HepG2 (cell line): ENCODE data around the gene PMEL. TPM values are rescaled to one million over a fixed set of nuclear protein-coding genes. Genes with fewer than 3 reads are reported as not detected.
A peak's percentile ranks its signal among the peaks of the same experiment; 100 is the strongest.

ENCODE experiments used
- ATAC-seq: fragments of 200-7000 bp; cut with Tn5 transposase; 3 replicates; pipeline ENCODE4 v1.9.1; 2020; ENCODE audit warnings: mild to moderate bottlenecking, moderate library complexity
- BruUV-seq: library from RNA; stranded (reverse); fragments of 400-500 nt; replicated peaks from 2 replicates; lab custom pipeline; 2021; lab: Mats Ljungman, UMichigan
- CTCF ChIA-PET: fragments of 300-600 bp; formaldehyde crosslinking; extraction: SDS; loops from one replicate; lab custom pipeline; 2021; ENCODE audit warnings: low total read pairs, inconsistent platforms, low intra/inter-chr PET ratio; lab: Yijun Ruan, JAX
- POLR2A ChIA-PET: fragments of 350-600 bp; sonication (Branson Sonifier 250); formaldehyde crosslinking; loops from one replicate; lab custom pipeline; 2020; ENCODE audit warnings: antibody characterized with exemption, inconsistent platforms; lab: Yijun Ruan, JAX
- DNase-seq: peaks from one replicate; pipeline ENCODE4 v3.0.0-alpha.2; 2015; ENCODE audit warnings: low spot score
- FAIRE-seq: peaks from 3 replicates; lab custom pipeline; 2011; peaks lifted over from hg19 to GRCh38; lab: Jason Lieb, UNC
- H2AFZ ChIP-seq: one replicate; pipeline ENCODE4 v1.6.1; 2011; ENCODE audit warnings: low read length, inconsistent platforms
- H3K27ac ChIP-seq: fragments of 300-600 bp; 3 replicates; pipeline ENCODE4 v1.8.0; 2011; ENCODE audit warnings: mixed run types, mild to moderate bottlenecking, mixed read lengths, low read length, inconsistent platforms; ENCODE audit not compliant: insufficient read depth; ENCODE audit errors: extremely low read length
- H3K27me3 ChIP-seq, 2 experiments: fragments of 200-600 bp in 1 of 2; 2 replicates in 1 of 2; 3 replicates in 1 of 2; pipeline versions ENCODE4 v1.6.0 to v1.8.0; 2011; ENCODE audit warnings: low read length in 2 of 2, mild to moderate bottlenecking in 2 of 2, moderate library complexity in 2 of 2, inconsistent platforms in 1 of 2; ENCODE audit not compliant: insufficient read depth in 2 of 2, control insufficient read depth in 1 of 2
- H3K36me3 ChIP-seq, 2 experiments: fragments of 200-600 bp in 1 of 2; replicated peaks in 1 of 2; 2 replicates in 1 of 2; 3 replicates in 1 of 2; pipeline versions ENCODE4 v1.5.1 to v1.8.0; 2011; ENCODE audit warnings: low read length in 2 of 2, inconsistent platforms in 1 of 2; ENCODE audit not compliant: insufficient read depth in 2 of 2, control insufficient read depth in 1 of 2
- H3K4me1 ChIP-seq: 2 replicates; pipeline ENCODE4 v1.5.1; 2012; ENCODE audit warnings: low read length, inconsistent platforms; ENCODE audit not compliant: insufficient read depth
- H3K4me2 ChIP-seq: 2 replicates; pipeline ENCODE4 v1.6.0; 2011; ENCODE audit warnings: low read depth, low read length, inconsistent platforms
- H3K4me3 ChIP-seq, 3 experiments: fragments of 200-600 bp in 1 of 3; sonication (generic), shearing (Covaris generic) in 1 of 3; replicated peaks in 1 of 3; 2 replicates each; pipeline ENCODE4 v1.5.1; 2011 to 2016; ENCODE audit warnings: low read length in 3 of 3, inconsistent platforms in 2 of 3, low read depth in 2 of 3, mild to moderate bottlenecking in 2 of 3, control low read depth in 1 of 3, mixed read lengths in 1 of 3; ENCODE audit not compliant: insufficient read depth in 1 of 3
- H3K79me2 ChIP-seq: one replicate; pipeline ENCODE4 v1.6.1; 2011; ENCODE audit warnings: low read length, inconsistent platforms; ENCODE audit not compliant: insufficient read depth
- H3K9ac ChIP-seq: 2 replicates; pipeline ENCODE4 v1.6.0; 2011; ENCODE audit warnings: mild to moderate bottlenecking, low read depth, low read length, inconsistent platforms; ENCODE audit not compliant: insufficient read depth
- H3K9me3 ChIP-seq: 2 replicates; pipeline ENCODE4 v1.5.1; 2012; ENCODE audit warnings: mild to moderate bottlenecking, low read length
- H4K20me1 ChIP-seq: 2 replicates; pipeline ENCODE4 v1.6.0; 2011; ENCODE audit warnings: inconsistent platforms, mild to moderate bottlenecking, low read length, moderate library complexity; ENCODE audit not compliant: insufficient read depth
- CBX5 ChIP-seq: sonication (generic); formaldehyde crosslinking; IDR thresholded peaks from 2 replicates; pipeline ENCODE4 v1.4.0; 2020; ENCODE audit warnings: missing genetic modification reagents, borderline replicate concordance
- CHD4 ChIP-seq: fragments of 200-600 bp; sonication (generic); IDR thresholded peaks from 2 replicates; pipeline ENCODE4 v1.7.0; 2017; ENCODE audit warnings: mild to moderate bottlenecking, low read length, borderline replicate concordance
- ELF4 ChIP-seq: sonication (generic); formaldehyde crosslinking; IDR thresholded peaks from 2 replicates; pipeline ENCODE4 v1.5.0; 2020; ENCODE audit warnings: missing genetic modification reagents, mild to moderate bottlenecking, moderate library complexity, borderline replicate concordance
- ERF ChIP-seq: IDR thresholded peaks from 2 replicates; pipeline ENCODE4 v1.6.1; 2018; ENCODE audit warnings: missing biosample characterization, missing genetic modification reagents
- GABPB1 ChIP-seq: IDR thresholded peaks from 2 replicates; pipeline ENCODE4 v1.6.1; 2016; ENCODE audit warnings: mild to moderate bottlenecking, missing genetic modification reagents, moderate library complexity, missing compliant biosample characterization
- HMGXB3 ChIP-seq: sonication (generic); formaldehyde crosslinking; IDR thresholded peaks from 2 replicates; pipeline ENCODE4 v1.4.0; 2020; ENCODE audit warnings: missing genetic modification reagents, borderline replicate concordance
- HOXA3 ChIP-seq: sonication (generic); formaldehyde crosslinking; IDR thresholded peaks from 2 replicates; pipeline ENCODE4 v1.5.0; 2020; ENCODE audit warnings: missing genetic modification reagents
- KLF9 ChIP-seq: IDR thresholded peaks from 2 replicates; pipeline ENCODE4 v1.6.1; 2016; ENCODE audit warnings: low read depth
- MYC ChIP-seq: sonication (generic); formaldehyde crosslinking; IDR thresholded peaks from 2 replicates; pipeline ENCODE4 v1.9.0; 2021; ENCODE audit warnings: missing genetic modification reagents, borderline replicate concordance
- NFE2L2 ChIP-seq: fragments of 150-350 bp; IDR thresholded peaks from 2 replicates; pipeline ENCODE4 v1.6.1; 2014; ENCODE audit warnings: low read length
- SNAPC2 ChIP-seq: sonication (generic); formaldehyde crosslinking; IDR thresholded peaks from 2 replicates; pipeline ENCODE4 v1.8.1; 2022; ENCODE audit warnings: mild to moderate bottlenecking, missing genetic modification reagents
- SPEN ChIP-seq: sonication (generic); formaldehyde crosslinking; IDR thresholded peaks from 2 replicates; pipeline ENCODE4 v1.5.1; 2020; ENCODE audit warnings: low read depth, mild to moderate bottlenecking, missing genetic modification reagents
- THRA ChIP-seq: sonication (generic); formaldehyde crosslinking; IDR thresholded peaks from 2 replicates; pipeline ENCODE4 v1.4.0; 2020; ENCODE audit warnings: missing genetic modification reagents, borderline replicate concordance
- ZFP36 ChIP-seq: fragments of 150-350 bp; IDR thresholded peaks from 2 replicates; pipeline ENCODE4 v1.6.1; 2018; ENCODE audit warnings: borderline replicate concordance, low read length, low read depth; ENCODE audit not compliant: partially characterized antibody
- ZNF3 ChIP-seq: IDR thresholded peaks from 2 replicates; pipeline ENCODE4 v1.7.0; 2017; ENCODE audit warnings: inconsistent platforms
- ZNF709 ChIP-seq: sonication (generic); formaldehyde crosslinking; IDR thresholded peaks from 2 replicates; pipeline ENCODE4 v1.5.0; 2020; ENCODE audit warnings: mild to moderate bottlenecking, missing genetic modification reagents
- ZSCAN30 ChIP-seq: sonication (generic); formaldehyde crosslinking; IDR thresholded peaks from 2 replicates; pipeline ENCODE4 v1.5.0; 2020; ENCODE audit warnings: mild to moderate bottlenecking, missing genetic modification reagents
- WGBS: methylation state at CpG from one replicate; pipeline ENCODE4 v1.1.6; 2017; ENCODE audit warnings: low lambda C conversion rate; 5-methylcytosine and 5-hydroxymethylcytosine counted together
- in situ Hi-C: cut with HindIII; loops from 2 replicates; pipeline ENCODE4 v1.10.0; 2017; ENCODE audit warnings: low pct_unique_long_range_greater_than_20kb; ENCODE audit not compliant: extremely low pct_ligation_motif_present
- intact Hi-C: fragments of 100-400 bp; cut with micrococcal nuclease; formaldehyde crosslinking; loops from one replicate; pipeline ENCODE4 v1.10.0; 2022; ENCODE audit not compliant: unreplicated experiment
- polyA plus RNA-seq, 8 experiments: library from polyadenylated mRNA; depleted of rRNA in 3 of 8; stranded (reverse) in 7 of 8; unstranded in 1 of 8; fragments of >200 nt; fragmentation: Illumina TruSeq in 4 of 8; extraction: Trizol in 4 of 8; gene quantifications; 2 replicates each; pipeline versions ENCODE4 v1.2.1 to v1.2.3, GENCODE V29; 2011 to 2016; ENCODE audit warnings: low read depth in 4 of 8, missing spikeins in 1 of 8, mixed read lengths in 1 of 8; ENCODE audit not compliant: insufficient read depth in 1 of 8
- total RNA-seq, 5 experiments: library from RNA; depleted of rRNA; stranded (reverse); fragments of >200 nt; fragmentation: Illumina TruSeq; extraction: Trizol; gene quantifications; 2 replicates each; pipeline ENCODE4 v1.2.3, GENCODE V29; 2016; ENCODE audit warnings: low read depth in 1 of 5
- TF ChIP-seq, protein P1 (sequence below): sonication (generic); formaldehyde crosslinking; IDR thresholded peaks from 2 replicates; pipeline ENCODE4 v1.4.0; 2020; ENCODE audit warnings: missing genetic modification reagents

Gene PMEL
- total and polyA plus RNA-seq, 2 of the 13 experiments (the other 11 are each of a cell fraction or from before 2014, with no cell fraction given), result 0.49 to 3.3 TPM

GRCh38 chr12:55974308-55974730 lies 8.5 kb upstream of the PMEL start:
- Histone ChIP-seq H3K9ac (peak overlapping the region; percentile 94), H4K20me1 (no peaks in the 10 kb centered on the region), H3K27ac (peak overlapping the region; percentile 82), H3K9me3 (no peaks in the 10 kb centered on the region), H3K27me3 (no peaks in the 10 kb centered on the region), H3K79me2 (peaks cover 32% of the 10 kb centered on the region), H2AFZ (no peak overlapping the region), H3K4me3 (peak overlapping the region; percentile 90 to 99 (median 96)), H3K36me3 (peaks cover 2 to 14% of the 10 kb centered on the region in 2 experiments; a peak in 4 of 5 replicates), H3K4me2 (peak overlapping the region; percentile 72), H3K4me1 (peaks cover 42% of the 10 kb centered on the region)
- intact Hi-C loops (no loop called here), in situ Hi-C loops (loop anchor here (10.0 kb wide), 1 partner anchor 60 kb away; no protein-coding TSS in a partner anchor)
- BruUV-seq, result no TSS peak
- ChIA-PET CTCF (interaction anchor here (1.5 kb wide), 1 partner anchor 18 kb away, joined by 4 read pairs; no protein-coding TSS in a partner anchor), POLR2A (interaction anchor here (0.6 to 3.2 kb wide), 37 partner anchors 10 to 259 kb away, joined by 3 to 60 read pairs (median 7); partner anchors contain the start of genes BLOC1S1, CD63, DNAJC14 and ERBB3)
- DNase-seq, result peak; percentile 31
- FAIRE-seq, result peak; percentile 37
- peak; percentile 61 for ATAC-seq
- WGBS, result under 1% methylated on average over 14 of the region's 15 CpGs
- TF ChIP-seq SPEN (CRISPR knock-in tag), result no peak
- TF ChIP-seq ZNF3 (CRISPR knock-in tag), result no peak
- no peak for TF ChIP-seq SNAPC2 (CRISPR knock-in tag)
- no peak for TF ChIP-seq ERF
- no peak for TF ChIP-seq CBX5 (CRISPR knock-in tag)
- TF ChIP-seq MYC (CRISPR knock-in tag), result no peak; the same call in 1 of the 2 replicates
- no peak for TF ChIP-seq HMGXB3 (CRISPR knock-in tag)
- TF ChIP-seq, protein P1, sequence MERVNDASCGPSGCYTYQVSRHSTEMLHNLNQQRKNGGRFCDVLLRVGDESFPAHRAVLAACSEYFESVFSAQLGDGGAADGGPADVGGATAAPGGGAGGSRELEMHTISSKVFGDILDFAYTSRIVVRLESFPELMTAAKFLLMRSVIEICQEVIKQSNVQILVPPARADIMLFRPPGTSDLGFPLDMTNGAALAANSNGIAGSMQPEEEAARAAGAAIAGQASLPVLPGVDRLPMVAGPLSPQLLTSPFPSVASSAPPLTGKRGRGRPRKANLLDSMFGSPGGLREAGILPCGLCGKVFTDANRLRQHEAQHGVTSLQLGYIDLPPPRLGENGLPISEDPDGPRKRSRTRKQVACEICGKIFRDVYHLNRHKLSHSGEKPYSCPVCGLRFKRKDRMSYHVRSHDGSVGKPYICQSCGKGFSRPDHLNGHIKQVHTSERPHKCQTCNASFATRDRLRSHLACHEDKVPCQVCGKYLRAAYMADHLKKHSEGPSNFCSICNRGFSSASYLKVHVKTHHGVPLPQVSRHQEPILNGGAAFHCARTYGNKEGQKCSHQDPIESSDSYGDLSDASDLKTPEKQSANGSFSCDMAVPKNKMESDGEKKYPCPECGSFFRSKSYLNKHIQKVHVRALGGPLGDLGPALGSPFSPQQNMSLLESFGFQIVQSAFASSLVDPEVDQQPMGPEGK (CRISPR knock-in tag), result no peak; the same call in 1 of the 2 replicates
- TF ChIP-seq GABPB1 (CRISPR knock-in tag), result no peak; the same call in 1 of the 2 replicates
- TF ChIP-seq KLF9, result no peak
- TF ChIP-seq HOXA3 (CRISPR knock-in tag), result no peak
- no peak for TF ChIP-seq ZSCAN30 (CRISPR knock-in tag)
- TF ChIP-seq ZNF709 (CRISPR knock-in tag), result no peak
- TF ChIP-seq ELF4 (CRISPR knock-in tag), result no peak; the same call in 1 of the 2 replicates
- no peak for TF ChIP-seq ZFP36
- no peak for TF ChIP-seq CHD4
- TF ChIP-seq THRA, result 0 out of 2 replicates have a peak, but pooled peaks have one; percentile 3
- no peak for TF ChIP-seq NFE2L2
